NCI-H146 (cell line): ENCODE data around the gene CCDC74A.
"Not testable (repeated sequence)": the region's sequence is repeated elsewhere in the genome, so short reads cannot be mapped to it uniquely, and the experiment has no call there.

Source experiments
- DNase-seq: peaks from one replicate; lab custom pipeline; 2025; lab: John Stamatoyannopoulos, UW

The CCDC74A gene

GRCh38 chr2:131527131-131528001 lies at the start of gene CCDC74A:
CCDC74A (plus strand) TSS chr2:131527888; CDS start chr2:131527971, 83 bp downstream.
- peak; percentile 93 for DNase-seq

DNA sequence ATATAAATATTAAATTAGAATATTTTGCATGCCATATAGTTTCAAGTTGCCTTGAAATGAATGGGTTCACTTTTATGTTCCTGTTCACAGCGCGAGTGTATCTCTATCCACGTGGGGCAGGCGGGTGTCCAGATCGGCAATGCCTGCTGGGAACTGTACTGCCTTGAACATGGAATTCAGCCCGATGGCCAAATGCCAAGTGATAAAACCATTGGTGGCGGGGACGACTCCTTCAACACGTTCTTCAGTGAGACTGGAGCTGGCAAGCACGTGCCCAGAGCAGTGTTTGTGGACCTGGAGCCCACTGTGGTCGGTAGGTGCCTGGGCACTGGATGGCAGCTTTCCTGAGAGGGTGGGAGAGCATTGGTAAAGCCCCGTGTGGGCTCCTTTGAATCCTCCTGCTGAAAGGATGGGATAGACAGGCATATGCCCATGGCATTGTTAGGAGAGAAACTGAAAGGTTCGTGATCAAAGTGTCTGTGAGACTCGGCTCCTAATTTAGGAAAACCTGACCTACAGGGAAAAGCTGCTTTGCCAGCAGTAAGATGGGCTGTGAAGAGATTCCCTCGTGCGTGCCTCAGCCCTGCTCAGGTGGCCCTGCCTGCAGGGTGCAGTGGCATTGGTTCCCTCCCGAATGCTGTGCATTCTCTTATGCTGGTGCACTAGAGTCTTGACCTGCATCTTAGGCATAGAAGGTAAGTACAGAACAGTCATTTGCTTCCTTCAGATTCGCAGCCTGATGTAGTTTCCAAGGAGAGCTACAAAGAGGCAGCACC lies 49.4 kb upstream of the CCDC74A start:
- not testable (repeated sequence) for DNase-seq

DNA sequence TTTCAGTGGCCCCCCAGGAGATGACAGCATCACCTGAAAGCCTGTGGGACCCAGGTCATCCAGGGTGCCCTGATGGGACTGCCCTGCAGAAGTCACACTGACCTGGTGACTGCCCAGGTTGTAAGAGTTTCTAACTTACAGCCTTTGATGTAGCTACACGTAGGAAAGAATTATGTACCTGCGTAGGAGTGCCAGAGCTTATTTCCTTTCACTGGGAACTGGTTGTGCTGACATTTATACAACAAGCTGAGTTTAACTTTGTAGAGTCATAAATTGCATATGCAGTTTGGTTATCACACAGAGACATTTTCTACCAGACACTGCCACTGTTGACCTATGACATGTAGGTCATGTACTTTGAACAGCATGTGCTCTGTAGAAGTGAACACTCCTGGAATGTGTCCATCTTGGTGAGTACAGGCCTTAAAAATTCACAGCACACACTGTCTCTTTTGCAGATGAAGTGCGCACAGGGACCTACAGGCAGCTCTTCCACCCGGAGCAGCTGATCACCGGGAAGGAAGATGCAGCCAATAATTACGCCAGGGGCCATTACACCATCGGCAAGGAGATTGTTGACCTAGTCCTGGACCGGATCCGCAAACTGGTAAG lies 48.7 kb upstream of the CCDC74A start:
- not testable (repeated sequence) for DNase-seq

GRCh38 chr2:131480351-131480750 lies 47.3 kb upstream of the CCDC74A start:
- DNase-seq = not testable (repeated sequence)

DNA sequence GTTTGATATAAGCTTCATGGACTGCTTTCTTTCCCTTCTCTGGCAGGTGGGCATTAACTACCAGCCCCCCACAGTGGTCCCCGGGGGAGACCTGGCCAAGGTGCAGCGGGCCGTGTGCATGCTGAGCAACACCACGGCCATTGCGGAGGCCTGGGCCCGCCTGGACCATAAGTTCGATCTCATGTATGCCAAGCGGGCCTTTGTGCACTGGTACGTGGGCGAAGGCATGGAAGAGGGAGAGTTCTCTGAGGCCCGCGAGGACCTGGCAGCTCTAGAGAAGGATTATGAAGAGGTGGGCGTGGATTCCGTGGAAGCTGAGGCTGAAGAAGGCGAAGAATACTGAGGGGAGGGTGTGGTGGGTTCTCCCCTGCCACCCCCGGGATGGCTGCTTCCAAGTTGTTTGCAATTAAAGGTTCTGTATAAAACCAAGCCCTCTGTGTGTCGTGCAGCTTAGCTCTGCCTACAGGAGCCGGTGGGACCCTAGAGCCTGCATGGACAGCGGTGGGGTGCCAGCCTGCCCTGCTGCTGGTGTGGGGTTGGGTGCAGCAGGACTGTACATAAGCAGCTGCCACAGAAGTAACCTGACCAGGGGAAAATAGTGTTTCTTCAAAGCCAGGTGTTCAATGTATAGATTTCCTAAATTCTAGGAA lies 45.1 kb upstream of the CCDC74A start:
- DNase-seq = not testable (repeated sequence)

GRCh38 chr2:131483981-131484820 lies 43.5 kb upstream of the CCDC74A start:
- DNase-seq = not testable (repeated sequence)

GRCh38 chr2:131484906-131485460 lies 42.7 kb upstream of the CCDC74A start:
- DNase-seq = not testable (repeated sequence)

DNA sequence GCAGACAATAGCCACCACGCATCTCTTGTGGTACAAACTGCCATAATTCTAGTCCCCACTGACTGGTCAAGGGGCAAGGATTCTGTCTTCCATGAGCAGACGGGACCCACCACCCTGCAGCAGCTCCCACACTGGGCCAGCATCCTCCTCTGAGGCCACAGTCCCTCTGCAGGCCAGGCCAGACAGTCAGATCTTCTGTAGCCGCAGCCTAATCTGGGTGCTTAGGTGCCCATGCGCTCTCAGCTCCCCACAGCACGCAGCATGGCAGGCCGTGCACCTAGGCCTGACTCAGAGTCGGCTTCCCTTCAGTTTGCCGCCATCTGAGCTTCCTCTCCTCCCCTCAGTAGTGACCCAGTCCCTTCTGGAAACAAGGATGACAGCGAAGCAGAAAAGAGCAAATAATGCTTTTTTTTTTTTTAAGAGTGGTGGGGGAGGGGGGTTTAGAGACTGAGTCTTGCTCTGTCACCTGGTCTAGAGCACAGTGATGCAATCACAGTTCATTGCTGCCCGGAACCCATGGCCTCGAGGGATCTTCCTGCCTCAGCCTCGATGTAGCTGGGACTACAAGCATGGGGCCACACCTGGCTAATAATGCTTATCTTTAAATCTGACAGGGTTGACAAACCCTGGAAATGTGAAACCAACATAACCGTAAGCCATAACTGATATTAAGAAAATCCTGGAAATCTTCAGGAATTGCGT lies 41.3 kb upstream of the CCDC74A start:
- DNase-seq = not testable (repeated sequence)

DNA sequence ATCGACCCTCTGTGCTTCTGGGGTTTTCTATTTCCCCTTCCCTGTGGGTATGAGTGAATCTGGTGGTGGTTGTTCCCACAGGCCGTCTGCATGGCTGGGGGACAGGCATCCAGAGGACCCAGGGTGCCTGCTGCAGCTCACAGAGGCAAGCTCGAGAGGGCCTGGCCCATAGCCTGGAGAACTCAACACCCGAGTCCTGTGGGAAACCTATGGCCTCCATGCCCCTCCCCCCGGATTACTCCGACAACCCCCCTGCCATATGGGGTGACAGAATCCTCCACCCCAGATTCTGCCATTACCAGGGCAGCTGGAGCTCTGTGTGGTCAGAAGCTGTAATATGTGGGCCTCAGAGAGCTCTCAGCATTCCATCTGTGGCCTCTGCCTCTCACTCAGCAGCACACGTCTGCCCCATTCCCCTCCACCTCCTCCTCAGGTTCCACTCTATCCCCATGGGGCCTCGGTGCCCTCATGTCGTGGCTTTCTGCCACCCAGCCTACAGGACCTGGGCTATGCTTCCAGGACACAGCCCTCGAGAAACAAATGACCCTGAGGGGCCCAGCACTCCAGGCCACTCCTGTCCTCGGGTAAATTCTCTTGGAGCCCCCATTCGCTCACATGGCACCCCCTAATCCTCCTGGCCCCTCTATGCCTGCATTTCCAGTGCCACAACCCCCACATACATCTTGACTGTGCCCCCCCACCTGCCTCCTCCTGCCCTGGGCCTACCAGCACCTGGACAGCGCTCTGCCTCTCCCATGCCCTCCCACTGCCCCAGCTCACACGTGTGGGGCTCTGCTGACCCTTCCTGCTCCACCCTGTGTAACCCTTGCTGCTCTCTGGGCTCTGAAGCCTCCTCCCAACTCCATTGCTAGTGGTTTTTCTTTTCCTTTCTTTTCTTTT lies 39.1 kb upstream of the CCDC74A start:
- no peak for DNase-seq

- DNase-seq = peak; percentile 42
These were observed 36.8 kb upstream of the CCDC74A start for GRCh38 chr2:131490616-131491468.

- DNase-seq = peak; percentile 45
These were observed 36.2 kb upstream of the CCDC74A start for GRCh38 chr2:131491469-131491836.

DNA sequence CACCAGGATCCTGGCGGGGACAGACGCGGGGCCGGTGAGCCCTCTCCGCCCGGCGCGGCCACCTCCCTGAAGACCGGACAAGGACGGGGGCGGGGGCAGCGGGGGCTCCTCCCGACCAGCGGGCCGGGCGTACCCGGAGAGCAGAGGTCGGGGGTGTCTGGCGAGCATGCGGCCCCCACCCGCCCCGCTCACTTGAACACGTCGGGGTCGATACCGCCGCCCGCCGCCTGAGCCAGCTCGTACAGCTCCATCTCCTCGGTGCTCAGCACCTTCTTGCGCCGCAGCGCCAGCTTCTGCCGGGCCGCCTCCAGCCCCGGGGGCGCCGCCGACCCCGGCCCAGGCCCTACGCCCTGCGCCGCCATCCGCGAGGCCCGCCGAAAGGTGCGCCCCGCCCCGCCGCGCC lies 35.7 kb upstream of the CCDC74A start, which contains the start of gene MZT2A:
Gene MZT2A (minus strand): TSS at position 383 of the 403 bp plus-strand sequence. CDS start 21 bp downstream, at position 362.
- DNase-seq = peak; percentile 62

DNA sequence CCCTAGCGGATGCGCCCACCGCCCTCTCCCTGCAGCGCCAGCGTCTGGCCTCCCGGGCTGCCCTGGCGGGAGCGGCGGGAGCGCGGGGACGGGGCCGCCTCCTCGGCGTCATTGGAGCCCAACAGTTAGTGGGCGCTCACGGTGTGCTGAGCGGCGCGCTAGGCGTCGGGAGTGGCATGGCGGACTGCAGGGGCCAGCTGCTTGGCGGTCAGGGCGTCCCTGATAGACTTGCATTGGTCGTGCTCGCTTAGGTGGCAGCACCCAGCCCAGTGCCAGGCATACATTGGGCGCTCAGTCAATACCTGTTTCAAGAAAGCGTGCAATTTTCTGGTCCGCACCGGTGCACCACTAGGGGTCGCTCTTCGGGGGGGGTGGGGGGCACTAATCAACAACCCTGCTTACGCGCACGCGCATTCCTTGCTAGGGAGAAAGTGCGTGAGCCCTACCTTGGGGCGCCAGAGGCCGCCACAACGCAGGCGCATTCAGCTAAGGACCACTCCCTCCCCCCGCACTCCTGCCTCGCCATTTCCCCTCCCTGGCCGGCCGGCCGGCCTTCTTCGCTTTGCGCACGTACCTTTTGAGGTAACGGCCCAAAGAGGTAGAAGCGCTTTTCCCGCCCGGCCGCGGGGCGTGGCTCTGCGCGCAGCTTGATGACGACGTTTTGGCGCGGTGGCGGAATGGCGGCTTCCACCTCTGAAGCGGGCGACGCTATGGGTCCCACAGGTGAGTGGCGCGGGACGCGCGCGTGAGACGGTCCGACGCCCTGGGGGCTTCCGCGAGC lies 35.1 kb upstream of the CCDC74A start:
- DNase-seq = peak; percentile 99

DNA sequence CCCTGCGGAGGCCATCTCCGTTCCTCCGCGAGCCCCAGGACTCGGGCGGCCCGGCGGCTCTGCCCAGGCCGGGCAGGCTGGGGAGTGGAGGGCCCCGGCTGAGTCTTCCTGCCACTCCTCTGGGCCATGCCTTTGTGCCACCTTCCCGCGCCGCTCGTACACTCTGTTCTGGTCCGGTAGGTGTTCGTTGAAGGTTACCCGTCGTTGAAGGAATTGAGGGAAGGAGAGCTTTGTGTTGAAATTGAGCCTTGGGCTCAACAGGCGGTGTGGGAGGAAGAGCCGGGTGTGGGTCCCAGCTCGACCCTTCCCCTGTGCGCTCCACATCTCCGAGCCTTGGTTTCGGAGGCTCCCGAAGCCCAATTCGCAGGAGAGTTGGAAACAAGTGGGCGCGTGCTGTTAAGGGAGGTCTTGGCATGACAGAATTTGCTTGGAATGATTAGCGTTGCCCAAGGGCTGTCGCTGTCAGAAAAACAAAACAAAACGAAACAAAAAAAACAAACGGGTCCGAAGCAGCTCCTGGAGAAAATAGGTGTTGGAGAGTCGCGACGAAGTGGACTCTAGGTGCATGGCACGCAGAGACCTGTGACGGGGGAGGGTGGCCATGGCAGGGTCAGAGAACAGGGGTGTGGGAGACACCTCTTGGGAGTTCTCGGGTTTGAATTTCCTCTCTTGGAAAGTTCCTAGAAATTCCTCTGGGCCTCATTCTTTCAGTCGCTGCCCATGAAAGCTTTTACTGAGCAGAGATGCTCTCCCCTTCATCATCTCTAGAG lies 34.3 kb upstream of the CCDC74A start:
- DNase-seq = peak; percentile 45

- not testable (repeated sequence) for DNase-seq
These were observed 32.2 kb upstream of the CCDC74A start for GRCh38 chr2:131495506-131495905.

GRCh38 chr2:131498321-131498973 lies 29.2 kb upstream of the CCDC74A start:
- not testable (repeated sequence) for DNase-seq
